HG02852 (cell line): ENCODE data around the gene ADAMTS6.

Experiments
- ATAC-seq: cut with Tn5 transposase; IDR thresholded peaks from one replicate; pipeline ENCODE4 v1.9.1; 2021; ENCODE audit warnings: mild to moderate bottlenecking, moderate library complexity; ENCODE audit not compliant: unreplicated experiment

ADAMTS6 gene

GRCh38 chr5:65474130-65474711, 7.5 kb downstream of the ADAMTS6 start:
- ATAC-seq = no peak

GRCh38 chr5:65468633-65469032, 13.1 kb downstream of the ADAMTS6 start:
- ATAC-seq = no peak

DNA sequence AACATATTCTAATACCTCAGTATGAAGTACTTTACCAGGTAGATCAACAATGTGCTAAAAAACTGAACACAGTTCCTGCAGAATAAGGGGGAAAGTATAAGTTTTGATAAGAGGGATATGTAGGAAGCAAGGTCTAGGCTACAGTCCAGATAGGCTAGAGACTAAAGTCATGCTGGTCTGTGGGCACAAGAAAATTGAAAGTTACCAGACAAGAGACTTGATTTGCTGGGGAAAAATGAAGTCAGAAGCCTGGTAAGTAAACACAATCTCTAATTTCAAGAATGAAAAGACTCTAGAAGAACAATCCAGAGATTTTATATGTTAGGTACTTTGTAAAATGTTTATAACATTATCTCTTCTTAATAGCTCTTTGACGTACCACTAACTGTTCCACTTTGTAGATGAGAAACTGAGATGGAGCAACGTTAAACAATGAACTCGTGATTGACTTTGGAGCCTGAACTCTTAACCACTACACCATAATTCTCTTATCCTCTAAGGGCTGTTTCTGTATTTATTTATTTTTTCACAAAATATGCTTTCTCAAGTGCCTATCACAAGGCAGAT, 19.5 kb downstream of the ADAMTS6 start:
- no peak for ATAC-seq

GRCh38 chr5:65461490-65461889, 20.2 kb downstream of the ADAMTS6 start:
- ATAC-seq = no peak

DNA sequence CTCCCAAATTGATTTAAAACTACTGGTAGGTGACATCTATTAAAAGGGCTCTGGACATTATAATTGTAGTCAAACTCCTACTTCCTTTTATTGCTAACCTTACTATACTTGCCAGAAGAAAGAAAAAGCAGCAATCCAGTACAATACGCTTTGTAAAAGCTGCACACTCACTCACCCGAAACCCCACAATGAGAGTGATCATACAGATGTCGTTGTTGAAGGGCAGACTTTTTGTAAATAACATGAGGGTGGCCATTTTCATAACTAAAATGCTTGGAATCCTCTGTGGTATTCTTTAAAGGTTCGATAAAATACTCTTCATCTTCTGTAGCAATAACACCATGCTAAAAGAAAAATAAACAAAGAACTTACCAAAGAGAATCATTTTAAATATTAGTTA, 21.7 kb downstream of the ADAMTS6 start:
- ATAC-seq = no peak

- ATAC-seq = no peak
Observed at GRCh38 chr5:65455064-65455463, 26.7 kb downstream of the ADAMTS6 start.

GRCh38 chr5:65451436-65451835, 30.3 kb downstream of the ADAMTS6 start:
- ATAC-seq = no peak

DNA sequence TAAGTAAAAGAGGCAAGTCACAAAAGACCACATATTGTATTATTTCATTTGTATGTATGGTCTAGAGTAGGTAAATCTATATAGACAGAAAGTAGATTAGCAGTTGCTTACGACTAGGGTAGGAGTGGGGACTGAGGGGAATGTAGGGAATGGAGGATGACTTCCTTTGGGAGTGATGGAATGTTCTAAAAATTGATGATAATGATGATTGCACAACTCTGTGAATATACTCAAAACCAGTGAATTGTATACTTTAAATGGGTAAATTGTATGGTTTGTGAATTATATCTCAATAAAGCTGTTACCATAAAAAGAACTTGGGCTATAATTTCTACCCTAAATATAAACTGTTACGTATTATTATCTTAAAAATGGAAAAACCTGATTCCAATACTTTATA, 35.0 kb downstream of the ADAMTS6 start:
- ATAC-seq = no peak

- ATAC-seq = no peak
Observed at GRCh38 chr5:65441800-65442199, 39.9 kb downstream of the ADAMTS6 start.

- no peak for ATAC-seq
Observed at GRCh38 chr5:65440456-65440855, 41.3 kb downstream of the ADAMTS6 start.

DNA sequence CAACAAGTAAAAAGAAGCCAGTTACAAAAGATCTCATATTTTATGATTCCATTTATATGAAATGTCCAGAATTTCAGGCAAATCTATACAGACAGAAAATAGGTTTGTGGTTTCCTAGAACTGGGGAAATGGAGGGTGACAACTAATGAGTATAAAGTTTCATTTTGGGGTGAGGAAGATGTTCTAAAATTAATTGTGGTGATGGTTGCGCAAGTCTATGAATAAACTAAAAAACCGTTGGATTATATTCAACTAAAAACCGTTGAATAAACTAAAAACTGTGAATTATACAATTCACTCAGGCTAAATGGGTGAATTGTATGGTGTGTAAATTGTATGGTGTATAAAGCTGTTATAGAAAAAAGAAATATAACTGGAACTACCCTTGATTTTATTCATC, 47.6 kb downstream of the ADAMTS6 start:
- no peak for ATAC-seq

- no peak for ATAC-seq
Observed at GRCh38 chr5:65426656-65427055, 55.1 kb downstream of the ADAMTS6 start.

- no peak for ATAC-seq
Observed at GRCh38 chr5:65423623-65424022, 58.1 kb downstream of the ADAMTS6 start.

GRCh38 chr5:65418661-65419060, 63.1 kb downstream of the ADAMTS6 start:
- ATAC-seq = no peak

DNA sequence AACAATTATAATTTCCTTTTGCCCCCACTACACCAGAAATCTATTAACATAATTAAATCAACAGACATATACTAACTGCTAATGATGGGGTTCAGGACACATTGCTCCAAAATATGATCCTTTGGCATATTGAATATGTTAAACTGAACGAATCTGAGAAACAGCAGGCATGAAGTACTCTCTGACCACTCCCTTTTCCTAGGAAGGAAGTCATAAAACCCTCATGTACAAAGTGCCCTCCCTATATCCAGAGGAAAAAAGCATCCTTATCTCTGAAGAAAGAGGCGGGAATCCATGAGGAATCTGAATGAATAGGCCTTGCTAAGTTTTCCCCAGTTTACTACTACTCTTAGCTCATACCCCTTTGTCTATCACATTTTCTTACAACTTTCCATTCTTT, 67.9 kb downstream of the ADAMTS6 start:
- ATAC-seq = no peak

GRCh38 chr5:65412842-65413241, 68.9 kb downstream of the ADAMTS6 start:
- no peak for ATAC-seq

GRCh38 chr5:65411356-65411755, 70.4 kb downstream of the ADAMTS6 start:
- ATAC-seq = no peak

- no peak for ATAC-seq
Observed at GRCh38 chr5:65395526-65396155, 86.1 kb downstream of the ADAMTS6 start.

- ATAC-seq = no peak
Observed at GRCh38 chr5:65394087-65394486, 87.6 kb downstream of the ADAMTS6 start.

- ATAC-seq = no peak
Observed at GRCh38 chr5:65391591-65391990, 90.1 kb downstream of the ADAMTS6 start.

DNA sequence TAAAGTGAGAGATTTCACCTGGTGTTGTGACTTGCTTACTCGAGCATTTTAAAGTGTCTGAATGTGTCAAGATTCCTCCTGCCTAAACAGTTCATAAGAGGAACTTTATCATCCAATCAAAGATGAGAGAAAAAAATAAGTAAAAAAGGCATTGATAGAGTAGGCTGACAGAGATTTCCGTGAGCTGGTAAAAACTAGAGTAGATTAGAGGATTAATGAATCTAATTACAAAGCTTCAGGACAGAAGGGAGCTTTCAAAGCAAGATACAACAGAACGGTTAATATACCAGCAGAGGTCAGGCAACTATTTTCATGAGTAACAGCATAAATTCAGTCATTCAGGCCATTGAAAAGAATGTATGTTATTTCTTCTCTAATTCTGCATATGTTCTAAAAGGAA, 91.5 kb downstream of the ADAMTS6 start:
- no peak for ATAC-seq

GRCh38 chr5:65383859-65384258, 97.9 kb downstream of the ADAMTS6 start:
- ATAC-seq = no peak

DNA sequence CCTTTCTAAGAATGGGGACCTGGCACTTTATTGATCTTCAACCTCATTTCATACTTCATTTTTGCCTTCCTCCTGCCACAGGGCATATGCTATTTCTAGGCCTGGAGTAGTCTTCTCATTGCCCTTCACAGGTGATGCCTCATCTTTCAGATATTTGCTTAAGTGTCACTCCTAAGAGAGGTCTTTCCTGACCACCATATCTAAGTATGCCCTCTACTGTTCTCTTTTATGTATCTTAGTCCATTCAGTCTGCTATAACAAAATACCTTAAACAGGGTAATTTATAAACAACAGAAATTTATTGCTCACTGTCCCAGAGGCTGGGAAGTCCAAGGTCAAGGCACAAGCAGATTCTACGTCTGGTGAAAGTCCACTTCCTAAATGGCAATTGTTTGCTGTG, 99.1 kb downstream of the ADAMTS6 start:
- ATAC-seq = no peak
